Measurements from ENCODE around the gene RPL36A. TPM values are rescaled to one million over a fixed set of nuclear protein-coding genes. Genes with fewer than 3 reads are reported as not detected.

The RPL36A gene
- total and polyA plus RNA-seq, 9 of the 15 experiments (the other 6 are each of a cell fraction or from before 2014, with no cell fraction given) = 412 to 4,539 (median 3,209) TPM

GRCh38 chrX:101348452-101349192 lies 42.2 kb upstream of the RPL36A start, which contains the start of gene TIMM8A (continued):
- TF ChIP-seq CCNT2 (IDR thresholded peaks at IDR 0.05; ENCODE audit: borderline replicate concordance, extremely low read depth, insufficient read length, low read depth, low read length) (no peak), NFRKB (IDR thresholded peaks at IDR 0.05; ENCODE audit: low read depth) (no peak), ATF1 (CRISPR knock-in tag; IDR thresholded peaks at IDR 0.05) (no peak), ATF1 (tag; IDR thresholded peaks at IDR 0.05) (0 out of 2 replicates have a peak, but pooled peaks have one; percentile 53), CBX1 (IDR thresholded peaks at IDR 0.05; ENCODE audit: low read depth) (no peak), JUN (IDR thresholded peaks at IDR 0.05; ENCODE audit: borderline replicate concordance, low read depth, low read length) (no peak), JUN (CRISPR knock-in tag; IDR thresholded peaks at IDR 0.05; ENCODE audit: borderline replicate concordance) (0 out of 2 replicates have a peak, but pooled peaks have one; percentile 57), DIDO1 (tag; IDR thresholded peaks at IDR 0.05; ENCODE audit: low read depth) (no peak), ZBTB7A (IDR thresholded peaks at IDR 0.05; ENCODE audit: borderline replicate concordance, control insufficient read depth, low read depth, low read length) (no peak), NRF1 (conservative IDR thresholded peaks at IDR 0.05 in 1 of 2, IDR thresholded peaks at IDR 0.05 in 1 of 2) (peak; percentile 93 to 94), RBM39 (optimal IDR thresholded peaks at IDR 0.05; ENCODE audit: low read depth, low read length) (no peak), ZNF77 (CRISPR knock-in tag; IDR thresholded peaks at IDR 0.05) (no peak), GATAD2B (IDR thresholded peaks at IDR 0.05; ENCODE audit: borderline replicate concordance) (no peak), ZBTB17 (CRISPR knock-in tag; IDR thresholded peaks at IDR 0.05) (no peak), POLR2AphosphoS5 (IDR thresholded peaks at IDR 0.05; ENCODE audit: control insufficient read depth, insufficient read depth, low read depth, low read length) (peak; percentile 64; the same call in 1 of the 2 replicates), RUNX1 (IDR thresholded peaks at IDR 0.05; ENCODE audit: low read depth) (no peak), HDGF (IDR thresholded peaks at IDR 0.05) (no peak), POLR3G (IDR thresholded peaks at IDR 0.05; ENCODE audit: extremely low read depth, insufficient read length, insufficient replicate concordance) (no peak)
- TF ChIP-seq, protein P1, sequence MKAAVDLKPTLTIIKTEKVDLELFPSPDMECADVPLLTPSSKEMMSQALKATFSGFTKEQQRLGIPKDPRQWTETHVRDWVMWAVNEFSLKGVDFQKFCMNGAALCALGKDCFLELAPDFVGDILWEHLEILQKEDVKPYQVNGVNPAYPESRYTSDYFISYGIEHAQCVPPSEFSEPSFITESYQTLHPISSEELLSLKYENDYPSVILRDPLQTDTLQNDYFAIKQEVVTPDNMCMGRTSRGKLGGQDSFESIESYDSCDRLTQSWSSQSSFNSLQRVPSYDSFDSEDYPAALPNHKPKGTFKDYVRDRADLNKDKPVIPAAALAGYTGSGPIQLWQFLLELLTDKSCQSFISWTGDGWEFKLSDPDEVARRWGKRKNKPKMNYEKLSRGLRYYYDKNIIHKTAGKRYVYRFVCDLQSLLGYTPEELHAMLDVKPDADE (conservative IDR thresholded peaks at IDR 0.05; ENCODE audit: control insufficient read depth, low read depth, low read length) = no peak
- TF ChIP-seq, protein P2, sequence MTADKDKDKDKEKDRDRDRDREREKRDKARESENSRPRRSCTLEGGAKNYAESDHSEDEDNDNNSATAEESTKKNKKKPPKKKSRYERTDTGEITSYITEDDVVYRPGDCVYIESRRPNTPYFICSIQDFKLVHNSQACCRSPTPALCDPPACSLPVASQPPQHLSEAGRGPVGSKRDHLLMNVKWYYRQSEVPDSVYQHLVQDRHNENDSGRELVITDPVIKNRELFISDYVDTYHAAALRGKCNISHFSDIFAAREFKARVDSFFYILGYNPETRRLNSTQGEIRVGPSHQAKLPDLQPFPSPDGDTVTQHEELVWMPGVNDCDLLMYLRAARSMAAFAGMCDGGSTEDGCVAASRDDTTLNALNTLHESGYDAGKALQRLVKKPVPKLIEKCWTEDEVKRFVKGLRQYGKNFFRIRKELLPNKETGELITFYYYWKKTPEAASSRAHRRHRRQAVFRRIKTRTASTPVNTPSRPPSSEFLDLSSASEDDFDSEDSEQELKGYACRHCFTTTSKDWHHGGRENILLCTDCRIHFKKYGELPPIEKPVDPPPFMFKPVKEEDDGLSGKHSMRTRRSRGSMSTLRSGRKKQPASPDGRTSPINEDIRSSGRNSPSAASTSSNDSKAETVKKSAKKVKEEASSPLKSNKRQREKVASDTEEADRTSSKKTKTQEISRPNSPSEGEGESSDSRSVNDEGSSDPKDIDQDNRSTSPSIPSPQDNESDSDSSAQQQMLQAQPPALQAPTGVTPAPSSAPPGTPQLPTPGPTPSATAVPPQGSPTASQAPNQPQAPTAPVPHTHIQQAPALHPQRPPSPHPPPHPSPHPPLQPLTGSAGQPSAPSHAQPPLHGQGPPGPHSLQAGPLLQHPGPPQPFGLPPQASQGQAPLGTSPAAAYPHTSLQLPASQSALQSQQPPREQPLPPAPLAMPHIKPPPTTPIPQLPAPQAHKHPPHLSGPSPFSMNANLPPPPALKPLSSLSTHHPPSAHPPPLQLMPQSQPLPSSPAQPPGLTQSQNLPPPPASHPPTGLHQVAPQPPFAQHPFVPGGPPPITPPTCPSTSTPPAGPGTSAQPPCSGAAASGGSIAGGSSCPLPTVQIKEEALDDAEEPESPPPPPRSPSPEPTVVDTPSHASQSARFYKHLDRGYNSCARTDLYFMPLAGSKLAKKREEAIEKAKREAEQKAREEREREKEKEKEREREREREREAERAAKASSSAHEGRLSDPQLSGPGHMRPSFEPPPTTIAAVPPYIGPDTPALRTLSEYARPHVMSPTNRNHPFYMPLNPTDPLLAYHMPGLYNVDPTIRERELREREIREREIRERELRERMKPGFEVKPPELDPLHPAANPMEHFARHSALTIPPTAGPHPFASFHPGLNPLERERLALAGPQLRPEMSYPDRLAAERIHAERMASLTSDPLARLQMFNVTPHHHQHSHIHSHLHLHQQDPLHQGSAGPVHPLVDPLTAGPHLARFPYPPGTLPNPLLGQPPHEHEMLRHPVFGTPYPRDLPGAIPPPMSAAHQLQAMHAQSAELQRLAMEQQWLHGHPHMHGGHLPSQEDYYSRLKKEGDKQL (CRISPR knock-in tag; IDR thresholded peaks at IDR 0.05; ENCODE audit: borderline replicate concordance) = no peak

Data from K562 (cell line).